HS-5 (cell line): ENCODE measurements around the gene PDGFD.

Source experiments
- DNase-seq: peaks from one replicate; pipeline ENCODE4 v3.0.0-alpha.2; 2012; ENCODE audit warnings: low read depth

Gene PDGFD

GRCh38 chr11:104093426-104094280 lies 70.3 kb downstream of the PDGFD start:
- DNase-seq: no peak

- no peak for DNase-seq
Observed at GRCh38 chr11:104092744-104093143, 71.2 kb downstream of the PDGFD start.

GRCh38 chr11:104091281-104092096 lies 72.5 kb downstream of the PDGFD start:
- no peak for DNase-seq

- no peak for DNase-seq
Observed at GRCh38 chr11:104090767-104091166, 73.2 kb downstream of the PDGFD start.

GRCh38 chr11:104089481-104089880 lies 74.5 kb downstream of the PDGFD start:
- DNase-seq: no peak

GRCh38 chr11:104086621-104087020 lies 77.3 kb downstream of the PDGFD start:
- no peak for DNase-seq

- DNase-seq: no peak
Observed at GRCh38 chr11:104078995-104079394, 85.0 kb downstream of the PDGFD start.

- no peak for DNase-seq
Observed at GRCh38 chr11:104078245-104078644, 85.7 kb downstream of the PDGFD start.

GRCh38 chr11:104076455-104076854 lies 87.5 kb downstream of the PDGFD start:
- no peak for DNase-seq

GRCh38 chr11:104075706-104076105 lies 88.2 kb downstream of the PDGFD start:
- no peak for DNase-seq

- DNase-seq: no peak
Observed at GRCh38 chr11:104075091-104075490, 88.9 kb downstream of the PDGFD start.

- DNase-seq: no peak
Observed at GRCh38 chr11:104073950-104074705, 89.8 kb downstream of the PDGFD start.

GRCh38 chr11:104067534-104067933 lies 96.4 kb downstream of the PDGFD start:
- no peak for DNase-seq

- DNase-seq: no peak
Observed at GRCh38 chr11:104064034-104064630, 99.8 kb downstream of the PDGFD start.

- no peak for DNase-seq
Observed at GRCh38 chr11:104061853-104062521, 102.0 kb downstream of the PDGFD start.

- DNase-seq: no peak
Observed at GRCh38 chr11:104060820-104061219, 103.1 kb downstream of the PDGFD start.

- DNase-seq: no peak
Observed at GRCh38 chr11:104060004-104060794, 103.7 kb downstream of the PDGFD start.

GRCh38 chr11:104058680-104059079 lies 105.3 kb downstream of the PDGFD start:
- no peak for DNase-seq

- DNase-seq: no peak
Observed at GRCh38 chr11:104057908-104058307, 106.0 kb downstream of the PDGFD start.

GRCh38 chr11:104055596-104055995 lies 108.4 kb downstream of the PDGFD start:
- DNase-seq: no peak
